ENCODE results near the gene SGCD.

Gene SGCD

DNA sequence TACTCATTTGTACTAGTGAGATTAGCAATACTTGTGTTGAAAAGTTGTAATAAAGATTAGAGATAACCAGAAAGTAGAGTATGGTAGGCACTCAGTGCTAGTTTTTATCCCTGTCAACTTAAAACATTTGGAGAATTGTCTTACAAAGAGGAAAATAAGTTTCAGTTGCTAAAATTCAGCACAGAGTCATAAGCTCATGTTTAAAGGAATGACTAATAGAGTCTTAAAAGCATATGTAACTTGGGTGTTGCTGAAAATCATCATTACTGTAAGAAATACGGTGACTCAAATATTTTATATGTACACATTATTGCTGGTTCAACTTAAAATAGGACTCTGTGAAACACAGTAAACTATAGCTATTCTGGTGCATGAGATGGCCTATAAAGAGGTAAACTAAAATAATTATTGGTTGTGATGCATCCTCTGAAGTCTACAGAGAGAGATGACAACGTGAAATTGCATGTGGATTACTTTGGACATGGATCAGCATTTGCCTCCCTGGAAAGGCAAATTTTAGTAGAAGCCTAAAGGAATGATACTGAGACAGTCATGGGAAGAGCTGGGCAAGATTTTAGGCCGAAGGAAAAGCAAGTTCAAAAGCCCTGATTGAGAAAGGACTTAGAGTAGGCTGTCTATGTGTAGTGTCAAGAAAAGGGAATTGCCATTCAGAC lies 34.6 kb downstream of the SGCD start:
- no peak for DNase-seq (ENCODE audit: low read depth in 4 of 4, low spot score in 1 of 4)

DNA sequence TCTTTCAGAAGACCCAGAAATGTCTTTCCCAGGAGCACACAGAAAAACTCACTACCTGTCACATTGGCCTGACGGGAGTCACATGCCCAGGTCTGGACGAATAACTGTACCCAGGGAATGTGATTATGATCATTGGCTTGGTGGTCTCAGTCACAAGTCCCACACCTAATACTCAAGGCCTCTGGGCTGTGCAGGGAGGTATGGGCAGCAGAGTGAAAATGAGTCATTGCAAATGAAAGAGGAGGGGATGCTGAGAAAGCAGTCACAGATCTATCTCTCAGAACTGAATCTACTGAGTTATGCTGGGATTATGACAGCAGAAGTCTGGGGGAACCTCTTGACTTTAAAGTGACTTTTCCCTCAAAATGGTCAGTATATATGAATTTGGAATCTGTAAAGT lies 36.9 kb downstream of the SGCD start:
- DNase-seq (ENCODE audit: low read depth in 4 of 4, low spot score in 1 of 4) = no peak

DNA sequence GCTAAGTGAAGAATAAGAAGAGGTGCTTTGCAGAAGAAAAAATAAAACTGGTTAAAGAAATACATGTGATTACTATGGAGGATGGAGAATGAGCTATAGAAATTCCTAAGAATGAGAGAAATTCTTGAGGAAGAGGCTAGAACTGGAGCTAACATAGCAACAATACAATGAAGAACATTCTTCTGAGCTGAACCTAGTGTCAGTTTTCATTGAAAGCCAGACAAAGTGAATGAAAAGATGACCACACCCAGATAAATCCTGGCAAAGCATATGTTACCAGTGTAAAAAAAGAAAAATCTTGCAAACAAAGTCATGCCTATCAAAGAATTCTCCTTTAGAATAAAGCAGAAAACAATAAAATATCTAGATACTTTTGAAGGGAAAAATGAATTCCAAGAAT lies 39.6 kb downstream of the SGCD start:
- no peak for DNase-seq (ENCODE audit: low read depth in 4 of 4, low spot score in 1 of 4)

DNA sequence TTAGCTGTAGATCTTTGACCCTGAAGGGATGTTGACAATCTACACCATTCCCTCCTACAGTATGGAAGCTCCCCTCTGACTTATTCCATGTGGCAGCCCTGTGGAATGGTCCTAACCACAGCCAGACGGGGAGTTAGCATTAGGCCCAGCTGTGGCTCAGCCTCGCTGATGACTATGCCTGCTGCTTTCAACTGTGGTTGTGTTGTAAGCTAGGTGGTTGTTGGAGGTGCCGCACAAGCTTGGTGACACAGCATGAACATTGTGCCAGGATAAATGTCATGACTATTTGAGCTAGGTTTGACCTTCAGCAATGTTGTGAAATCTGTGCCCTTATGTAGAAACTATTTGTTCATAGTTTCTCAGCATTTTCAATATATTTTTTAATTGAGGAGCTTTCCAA lies 40.6 kb downstream of the SGCD start:
- DNase-seq (ENCODE audit: low read depth in 4 of 4, low spot score in 1 of 4) = no peak

DNA sequence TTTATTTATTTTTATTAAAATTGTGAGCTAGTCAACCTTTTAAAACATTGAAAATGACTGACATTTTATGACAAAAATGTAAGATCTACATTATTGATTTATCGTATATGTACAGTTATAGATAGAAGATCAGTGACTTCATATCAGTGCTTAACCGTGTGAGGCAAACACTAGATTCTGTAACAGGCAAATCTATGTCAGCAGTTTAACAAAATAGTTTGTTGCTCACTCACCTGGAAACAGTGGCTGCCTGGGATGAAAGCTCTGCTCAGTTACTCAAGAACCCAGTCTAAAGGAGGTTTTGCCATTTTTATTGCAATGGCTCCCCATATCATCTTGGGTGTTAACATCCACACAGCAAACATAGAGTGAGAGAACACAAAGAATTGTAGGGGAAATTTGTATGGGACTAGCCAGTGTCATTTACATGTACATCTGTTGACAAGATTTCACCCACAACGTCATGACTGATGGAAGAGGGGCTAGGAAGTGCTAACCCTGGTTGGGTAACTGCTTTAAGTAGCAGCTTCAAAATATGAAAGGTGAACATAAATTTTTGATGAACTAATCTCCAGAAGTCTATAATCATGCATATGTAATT lies 49.0 kb downstream of the SGCD start:
- DNase-seq (ENCODE audit: low read depth in 4 of 4, low spot score in 1 of 4) = no peak

DNA sequence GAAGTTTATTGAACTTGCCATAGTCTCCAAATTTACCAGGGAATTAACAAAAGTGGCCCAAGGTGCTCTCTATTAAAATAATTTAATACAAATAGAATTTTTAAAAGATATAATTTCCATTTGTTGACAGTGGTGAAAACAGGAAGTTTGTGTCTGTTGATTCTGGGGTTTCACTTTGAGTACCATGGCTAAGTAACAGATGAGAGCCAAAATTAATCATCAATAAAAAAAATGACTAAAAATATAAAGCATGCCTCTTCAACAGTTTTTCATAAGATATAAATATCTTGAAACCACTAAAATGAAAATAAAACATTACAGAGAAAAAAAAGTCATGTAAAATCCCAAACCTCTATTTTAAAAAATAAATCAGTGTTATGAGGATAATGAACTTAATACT lies 49.8 kb downstream of the SGCD start:
- no peak for DNase-seq (ENCODE audit: low read depth in 4 of 4, low spot score in 1 of 4)

DNA sequence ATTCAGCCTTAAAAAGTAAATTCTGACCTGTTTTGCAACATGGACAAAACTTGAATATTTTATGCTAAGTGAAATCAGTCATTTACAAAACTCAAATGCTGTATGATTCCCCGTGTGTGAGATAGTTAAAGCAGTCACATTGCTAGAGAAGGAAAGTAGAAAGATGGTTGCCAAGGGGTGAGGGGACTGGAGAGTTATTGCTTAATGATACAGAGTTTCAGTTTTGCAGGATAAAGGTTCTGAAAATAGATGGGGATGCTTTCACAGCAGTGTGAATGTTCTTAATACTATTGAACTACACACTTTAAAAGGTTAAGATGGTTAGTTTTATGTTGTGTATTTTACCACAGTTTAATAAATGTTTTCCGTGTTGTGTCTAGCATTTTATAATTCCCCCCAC lies 51.2 kb downstream of the SGCD start:
- DNase-seq (ENCODE audit: low read depth in 4 of 4, low spot score in 1 of 4) = no peak

DNA sequence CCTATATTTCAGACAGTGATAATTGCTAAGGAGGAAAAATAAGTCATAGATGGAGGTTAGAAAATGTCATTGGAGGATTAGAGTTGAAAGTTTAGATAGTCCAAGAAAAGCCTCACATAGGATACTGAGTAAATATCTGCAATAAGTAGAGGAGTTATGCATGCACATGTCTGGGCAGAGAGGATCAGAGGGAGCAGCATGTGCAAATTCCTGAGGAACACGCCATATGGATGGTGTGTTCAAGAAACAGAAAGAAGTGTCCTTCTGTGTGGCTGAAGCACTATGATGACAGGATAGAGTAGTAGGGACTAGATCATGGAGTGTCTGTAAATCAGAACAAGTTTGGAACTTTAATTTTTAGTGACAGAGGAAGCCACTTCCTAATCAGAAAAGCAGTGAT lies 52.2 kb downstream of the SGCD start:
- no peak for DNase-seq (ENCODE audit: low read depth in 4 of 4, low spot score in 1 of 4)

DNA sequence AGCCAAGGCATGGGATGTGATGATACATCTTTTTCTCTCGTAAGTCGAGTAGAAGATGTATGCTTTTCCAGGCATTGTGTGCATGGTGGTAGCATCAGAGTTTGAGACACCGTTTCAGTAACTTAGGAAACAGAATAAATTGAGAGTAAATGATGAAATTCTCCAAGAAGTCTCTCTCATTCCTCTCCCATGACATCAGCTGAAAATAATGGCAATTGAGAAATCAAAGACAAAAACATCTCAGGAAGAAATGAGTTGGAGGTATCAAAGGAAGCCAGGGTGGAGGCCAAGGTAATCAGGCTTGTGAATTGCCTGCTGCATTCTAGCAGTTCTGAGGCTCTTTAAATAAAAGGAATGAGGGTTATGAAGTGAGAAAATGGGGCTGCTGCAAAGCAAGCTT lies 53.9 kb downstream of the SGCD start:
- DNase-seq (ENCODE audit: low read depth in 4 of 4, low spot score in 1 of 4) = no peak

DNA sequence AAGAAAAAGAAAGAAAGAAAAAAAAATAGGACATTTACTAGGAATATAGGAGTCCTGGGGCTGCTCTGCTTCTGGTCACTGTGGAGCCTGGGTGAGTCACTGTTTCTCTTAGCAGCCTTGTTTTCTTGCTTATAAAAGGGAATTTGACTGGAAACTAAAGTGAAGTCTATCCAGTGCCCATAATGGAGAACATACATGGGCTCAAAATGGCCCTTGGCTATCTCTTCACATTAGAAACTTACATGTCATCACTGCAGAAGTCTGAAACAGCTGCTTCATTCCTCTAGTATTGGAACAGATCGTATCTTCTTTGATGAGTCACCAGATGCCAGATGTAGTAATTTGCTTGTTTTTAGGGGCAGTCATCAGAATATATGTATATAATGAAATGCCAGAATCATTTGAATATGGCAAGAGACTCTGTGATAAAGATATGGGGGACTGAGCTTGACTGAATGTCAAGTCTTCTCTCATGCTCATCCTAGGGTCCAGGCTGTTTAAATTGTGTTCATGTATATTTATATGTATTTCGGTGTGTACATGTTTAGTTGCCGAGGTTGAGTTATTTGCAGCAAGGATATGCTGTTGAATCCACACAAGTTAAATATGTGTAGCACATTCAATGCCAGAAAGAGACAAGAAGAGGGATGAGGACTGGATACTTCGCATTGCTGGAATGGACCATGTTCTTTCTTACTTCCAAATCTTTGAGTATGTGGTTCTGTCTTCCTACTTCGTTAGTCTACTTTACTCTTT lies 56.7 kb downstream of the SGCD start:
- DNase-seq (ENCODE audit: low read depth in 4 of 4, low spot score in 1 of 4) = no peak

DNA sequence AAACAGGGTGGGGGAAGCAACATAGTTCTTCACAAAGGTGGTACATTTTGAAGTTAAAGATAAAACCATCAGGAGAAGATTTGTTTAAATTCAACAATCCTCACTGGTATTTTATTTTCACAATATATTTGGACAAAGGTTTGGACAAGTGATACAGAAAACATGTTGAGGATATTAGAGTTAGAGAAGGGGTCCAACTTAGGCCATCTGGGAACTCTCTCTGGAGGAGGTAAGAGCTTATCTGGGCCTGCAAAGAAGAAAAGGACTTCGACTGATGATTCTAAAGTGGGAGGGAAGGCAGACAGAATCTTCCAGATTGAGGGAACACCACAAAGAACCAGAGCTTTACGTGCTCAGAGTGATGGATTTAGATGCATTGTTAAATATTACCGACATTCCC lies 58.5 kb downstream of the SGCD start:
- no peak for DNase-seq (ENCODE audit: low read depth in 4 of 4, low spot score in 1 of 4)

DNA sequence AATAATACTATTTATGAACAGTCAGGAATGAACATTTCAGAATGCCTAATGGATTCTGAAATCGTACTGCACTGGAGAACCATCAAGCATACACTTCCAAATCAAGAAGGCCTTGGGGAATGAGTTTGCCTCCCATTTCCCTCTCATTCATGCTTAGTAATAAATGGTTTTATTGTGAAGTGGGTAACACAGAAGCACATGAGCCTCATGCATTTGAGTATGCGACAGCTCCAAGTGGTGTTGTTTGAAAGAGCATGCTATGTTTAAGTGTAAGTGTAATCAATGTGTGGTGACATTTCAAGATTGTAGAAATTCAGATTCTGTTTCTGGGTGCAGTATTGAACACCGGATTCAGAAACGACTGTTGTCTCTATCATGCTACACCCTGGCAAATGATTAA lies 60.0 kb downstream of the SGCD start:
- DNase-seq (ENCODE audit: low read depth in 4 of 4, low spot score in 1 of 4) = no peak

DNA sequence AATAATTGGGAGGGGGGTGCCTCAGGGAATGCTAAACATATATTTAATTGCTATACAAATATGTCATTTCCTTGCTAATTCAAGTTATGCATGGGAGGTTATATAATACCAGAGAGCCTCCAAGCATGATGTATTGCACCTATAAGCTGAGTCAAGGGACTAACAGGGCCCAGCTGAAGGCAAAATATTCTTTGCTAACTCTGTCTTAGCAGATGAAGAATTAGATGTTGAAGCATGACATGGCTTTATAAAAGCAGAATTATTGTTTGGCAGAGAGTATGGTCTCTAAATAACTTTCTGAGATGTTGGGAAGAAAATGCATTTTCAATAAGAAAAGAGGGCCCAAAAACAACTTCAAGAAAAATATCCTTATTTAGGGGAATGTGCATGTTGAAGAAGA lies 60.4 kb downstream of the SGCD start:
- no peak for DNase-seq (ENCODE audit: low read depth in 4 of 4, low spot score in 1 of 4)

DNA sequence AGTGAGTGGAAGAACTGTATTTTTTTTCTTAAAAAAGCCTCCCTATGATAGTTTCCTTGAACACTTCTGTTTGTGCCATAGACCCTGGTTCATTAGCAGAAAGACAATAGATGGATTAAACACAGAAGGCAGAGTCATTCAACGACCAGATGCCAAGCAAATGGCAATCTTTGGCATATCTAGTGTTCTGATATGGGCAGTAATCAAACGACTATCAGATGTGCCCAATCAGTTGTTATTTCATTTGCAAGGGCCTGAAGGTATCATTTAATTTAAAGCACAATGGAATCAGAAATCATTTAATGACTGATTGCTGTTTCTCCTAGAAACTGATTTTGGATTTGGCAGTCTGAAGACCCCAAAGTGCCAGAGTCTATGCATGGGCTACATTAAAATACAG lies 61.3 kb downstream of the SGCD start:
- DNase-seq (ENCODE audit: low read depth in 4 of 4, low spot score in 1 of 4) = no peak

DNA sequence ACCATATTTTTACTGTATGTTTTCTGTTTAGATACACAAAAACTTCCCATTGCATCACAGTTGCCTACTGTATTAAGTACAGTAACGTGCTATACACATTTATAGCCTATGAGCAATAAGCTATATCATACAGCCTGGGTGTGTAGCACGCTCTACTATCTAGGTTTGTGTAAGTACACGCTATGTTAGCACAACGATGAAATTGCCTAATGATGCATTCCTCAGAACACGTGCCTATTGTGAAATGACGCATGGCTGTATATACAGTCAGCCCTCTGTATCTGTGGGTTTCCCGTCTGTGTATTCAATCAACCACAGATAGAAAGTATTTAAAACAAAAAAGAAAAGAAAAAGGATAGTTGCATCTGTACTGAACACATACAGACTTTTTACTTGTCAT lies 64.2 kb downstream of the SGCD start:
- no peak for DNase-seq (ENCODE audit: low read depth in 4 of 4, low spot score in 1 of 4)

DNA sequence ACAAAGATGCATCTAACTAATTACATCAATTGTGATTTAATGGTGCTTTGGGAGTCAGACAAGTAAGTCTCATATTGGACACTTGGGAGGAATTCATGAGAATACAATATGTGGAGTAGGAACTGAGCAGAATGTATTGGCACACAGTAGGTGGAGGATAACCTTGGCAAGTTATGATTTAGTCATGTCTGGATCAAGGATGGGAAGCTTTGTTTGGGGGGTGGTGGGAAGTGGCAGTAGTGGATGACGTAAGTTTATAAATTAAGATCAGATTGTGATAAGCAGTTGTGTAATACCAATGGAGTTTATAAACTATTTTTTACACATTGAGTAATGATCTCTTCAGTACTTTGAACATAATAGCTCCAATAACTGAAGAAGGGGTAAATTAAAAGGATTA lies 67.0 kb downstream of the SGCD start:
- no peak for DNase-seq (ENCODE audit: low read depth in 4 of 4, low spot score in 1 of 4)

DNA sequence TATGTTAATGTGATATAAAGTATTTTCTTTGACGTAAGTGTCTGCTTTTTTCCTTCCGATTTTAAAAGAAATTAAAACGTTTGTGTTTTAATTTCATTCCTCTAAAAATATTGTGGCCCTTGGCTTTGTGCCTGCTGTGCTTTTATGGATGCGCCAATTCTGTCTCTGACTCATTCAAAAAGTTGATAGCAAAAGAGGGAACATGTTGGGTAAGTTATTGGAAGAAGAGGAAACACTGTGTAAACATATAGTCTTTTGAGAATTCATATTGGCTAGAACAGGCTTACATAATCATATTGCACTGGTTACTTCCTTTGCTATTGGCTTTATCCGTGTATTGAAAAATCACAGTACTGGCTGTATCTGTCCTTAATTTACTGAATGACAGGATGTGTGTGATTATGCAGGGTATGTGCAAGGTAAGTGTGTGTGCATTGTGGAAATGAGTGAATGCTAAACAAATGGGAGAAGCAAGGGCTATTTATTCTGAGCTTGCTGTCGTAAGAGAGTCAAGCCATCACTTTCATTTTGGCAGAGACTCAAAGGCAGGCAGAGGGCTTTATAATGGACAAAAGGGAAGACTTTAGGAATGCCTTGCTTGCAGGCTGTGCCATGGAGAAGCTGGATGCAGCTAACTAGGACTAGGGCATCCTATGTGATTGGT lies 67.8 kb downstream of the SGCD start:
- DNase-seq (ENCODE audit: low read depth in 4 of 4, low spot score in 1 of 4) = no peak

DNA sequence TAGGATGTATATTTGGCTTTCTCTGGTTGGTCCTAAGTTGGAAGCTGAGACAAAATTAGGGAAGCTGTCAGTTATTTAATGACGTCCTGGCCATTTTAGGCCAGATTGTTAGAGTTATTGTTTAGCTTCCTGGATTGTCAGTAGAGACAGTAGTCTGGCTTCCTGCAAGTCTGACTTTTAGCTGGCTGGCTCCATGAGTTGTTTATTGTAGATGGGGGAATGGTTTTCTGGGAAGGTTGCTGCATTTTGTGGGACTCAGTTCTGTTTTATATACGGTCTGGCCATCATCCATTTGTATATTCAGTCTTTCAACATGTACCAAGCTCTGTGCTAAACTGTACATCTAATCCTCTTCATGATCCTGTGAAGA lies 68.3 kb downstream of the SGCD start:
- DNase-seq (ENCODE audit: low read depth in 4 of 4, low spot score in 1 of 4) = no peak

DNA sequence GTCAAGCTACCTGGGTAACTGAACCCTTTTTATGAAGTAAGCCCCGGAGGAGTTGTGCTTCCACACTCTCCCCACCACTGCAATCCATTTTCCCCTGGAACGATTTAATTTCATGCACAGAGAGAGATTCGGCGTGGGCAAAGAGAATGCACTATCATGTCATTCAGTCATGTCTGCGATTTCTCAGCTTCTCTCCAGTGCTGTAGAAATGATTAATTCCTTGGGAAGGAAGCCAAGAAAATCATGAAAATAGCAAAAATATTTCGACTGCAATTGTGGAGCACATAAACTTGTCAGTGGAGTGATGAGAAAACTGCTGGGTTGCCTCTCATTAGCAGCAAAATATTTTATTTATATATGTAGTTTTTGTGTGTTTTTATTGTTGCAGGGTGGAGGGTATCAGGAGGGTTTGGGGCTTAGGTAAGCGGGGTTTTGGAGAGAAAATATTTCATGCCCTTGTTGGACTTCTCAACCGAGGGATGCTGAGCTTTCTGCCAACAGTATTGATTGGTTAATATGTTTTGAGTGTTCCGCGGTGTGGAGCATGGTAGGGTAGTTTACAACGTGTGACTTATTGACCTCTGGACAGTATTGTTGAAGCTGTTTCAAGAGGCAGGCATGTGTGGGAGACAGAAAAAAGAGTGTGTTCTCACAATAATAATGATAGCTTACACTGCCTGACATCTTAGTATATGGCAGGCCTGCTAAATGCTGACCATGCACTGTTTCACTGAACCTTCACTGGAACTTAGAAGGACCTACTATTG lies 69.3 kb downstream of the SGCD start:
- DNase-seq (ENCODE audit: low read depth in 4 of 4, low spot score in 1 of 4) = no peak

DNA sequence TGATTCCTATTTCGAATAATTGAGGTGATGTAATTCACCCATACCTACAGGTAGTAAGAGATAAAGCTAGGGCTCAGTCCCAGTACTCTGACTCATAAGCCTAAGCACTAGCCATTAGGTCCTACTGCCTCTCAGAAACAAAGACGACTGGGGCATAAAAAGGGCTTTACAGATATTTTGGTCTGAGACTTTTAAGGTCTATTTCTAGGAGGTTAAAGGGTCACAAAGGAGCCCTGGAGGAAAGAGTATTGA lies 69.8 kb downstream of the SGCD start:
- no peak for DNase-seq (ENCODE audit: low read depth in 4 of 4, low spot score in 1 of 4)

DNA sequence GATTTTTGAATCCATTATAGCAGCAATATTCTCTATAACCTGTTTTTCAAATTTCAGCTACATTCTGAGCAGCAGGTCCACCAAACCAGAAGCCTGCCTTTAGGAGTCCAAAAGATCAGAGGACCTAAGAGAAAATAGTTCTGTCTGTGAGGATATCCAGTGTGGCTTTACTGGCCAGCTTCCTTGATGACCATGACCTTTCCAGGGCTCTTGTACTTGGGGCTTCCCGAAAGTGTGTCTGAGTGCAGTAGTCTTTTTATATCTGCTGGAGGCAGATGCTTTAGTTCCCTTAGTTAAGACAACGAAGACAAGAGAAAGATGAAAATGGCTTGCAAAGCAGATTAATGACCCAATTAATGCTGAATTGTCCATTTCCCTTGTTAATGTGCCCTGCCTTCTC lies 72.4 kb downstream of the SGCD start:
- no peak for DNase-seq (ENCODE audit: low read depth in 4 of 4, low spot score in 1 of 4)
